GM12801 (cell line): ENCODE results near the gene PDGFRB.

Source experiments
- CTCF ChIP-seq: IDR thresholded peaks from one replicate; pipeline ENCODE4 v1.5.1; 2011; ENCODE audit warnings: control low read depth; ENCODE audit not compliant: insufficient read length; ENCODE audit errors: extremely low read depth

Gene PDGFRB

GRCh38 chr5:150195736-150196485, 40.3 kb upstream of the PDGFRB start:
- no peak for TF ChIP-seq CTCF

- no peak for TF ChIP-seq CTCF
These were observed 36.8 kb upstream of the PDGFRB start for GRCh38 chr5:150192462-150192861.

GRCh38 chr5:150190987-150191386, 35.3 kb upstream of the PDGFRB start:
- no peak for TF ChIP-seq CTCF

GRCh38 chr5:150190503-150190979, 34.9 kb upstream of the PDGFRB start:
- no peak for TF ChIP-seq CTCF

- TF ChIP-seq CTCF = no peak
These were observed 34.3 kb upstream of the PDGFRB start, which contains the start of gene SLC6A7 for GRCh38 chr5:150189728-150190502. Gene SLC6A7, plus strand, starts transcription at chr5:150190062. Its CDS starts 266 bp downstream, at chr5:150190328.

GRCh38 chr5:150189326-150189725, 33.7 kb upstream of the PDGFRB start:
- TF ChIP-seq CTCF = no peak

GRCh38 chr5:150188146-150188842, 32.6 kb upstream of the PDGFRB start:
- TF ChIP-seq CTCF = no peak
